Glomerular visceral epithelial cell (primary cell): ENCODE data around the gene RAB4A.
A peak's percentile ranks its signal among the peaks of the same experiment; 100 is the strongest.

Source experiments
- DNase-seq: peaks from one replicate; pipeline ENCODE4 v3.0.0-alpha.2; 2016; ENCODE audit errors: extremely low spot score

RAB4A gene

GRCh38 chr1:229339086-229339485 lies 68.2 kb downstream of the RAB4A start:
- no peak for DNase-seq

GRCh38 chr1:229339520-229339919 lies 68.6 kb downstream of the RAB4A start:
- no peak for DNase-seq

GRCh38 chr1:229340496-229340895 lies 69.6 kb downstream of the RAB4A start:
- DNase-seq: no peak

DNA sequence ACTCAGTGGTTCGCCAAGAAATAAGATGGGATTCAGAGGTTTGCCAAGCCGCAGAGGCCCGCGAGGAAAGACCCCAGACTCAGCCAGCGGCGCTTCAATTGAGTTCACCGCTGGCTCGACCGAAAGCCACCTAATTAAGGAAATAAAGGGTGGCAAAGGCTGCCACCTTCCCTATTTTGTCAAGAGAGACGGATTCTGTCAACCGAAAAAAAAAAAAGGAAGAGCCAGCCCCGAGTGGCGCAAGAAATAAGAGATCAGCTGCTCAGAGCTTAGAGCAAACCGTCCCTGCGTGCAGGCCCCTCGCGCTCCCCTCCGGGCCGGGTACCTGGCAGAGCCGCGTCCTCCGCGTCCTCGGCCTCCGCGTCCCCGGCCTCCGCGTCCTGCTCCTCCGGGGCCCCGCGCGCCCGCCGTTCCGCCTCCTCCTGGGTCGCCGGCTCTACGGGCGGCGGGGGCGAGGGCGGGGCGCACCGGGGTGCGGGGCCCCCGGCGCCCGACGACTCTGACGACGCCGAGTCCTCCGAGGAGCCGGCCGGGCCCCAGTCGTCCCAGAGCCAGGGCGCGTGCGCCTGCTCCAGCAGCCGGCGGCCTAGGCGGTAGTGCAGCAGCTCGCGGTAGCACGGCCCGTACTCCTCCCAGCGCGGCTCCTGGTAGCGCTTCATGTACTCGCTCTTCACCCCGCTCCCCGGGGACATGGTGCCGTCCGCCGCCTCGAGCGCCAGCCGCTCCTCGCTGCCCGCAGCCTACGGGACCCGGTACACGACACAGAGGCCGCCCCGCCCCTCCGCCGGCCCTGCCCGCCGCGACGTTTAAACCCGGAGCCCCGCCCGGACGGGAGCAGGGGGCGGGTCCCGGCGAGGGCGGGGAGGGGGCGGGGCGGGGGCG lies 71.1 kb downstream of the RAB4A start:
- DNase-seq: peak; percentile 80

GRCh38 chr1:229342656-229343569 lies 72.0 kb downstream of the RAB4A start, which contains the start of gene CCSAP:
Gene CCSAP, minus strand, starts transcription at chr1:229343047. Its CDS starts 582 bp downstream, at chr1:229342465.
- DNase-seq: peak; percentile 40

DNA sequence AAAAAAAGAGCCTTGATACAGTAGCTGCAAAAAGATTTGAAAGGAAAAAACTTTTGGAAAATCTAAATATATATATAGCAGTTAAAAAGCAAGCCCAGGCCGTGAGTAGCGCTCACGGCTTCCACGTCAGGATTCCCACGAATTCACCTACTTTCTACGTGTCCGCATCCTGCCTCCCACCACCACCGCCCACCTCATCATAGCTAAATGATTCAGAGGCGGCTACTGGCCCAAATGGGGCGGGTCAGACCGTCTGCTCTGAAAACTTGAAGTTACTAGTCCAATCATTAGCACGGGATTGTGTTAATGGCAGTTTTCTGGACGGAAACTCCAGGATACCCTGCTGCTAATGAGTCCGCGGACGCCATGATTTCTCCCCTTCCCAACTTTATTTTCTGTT lies 73.2 kb downstream of the RAB4A start:
- no peak for DNase-seq

- DNase-seq: no peak
These were observed 74.2 kb downstream of the RAB4A start for GRCh38 chr1:229344937-229345684.

- no peak for DNase-seq
These were observed 76.6 kb downstream of the RAB4A start for GRCh38 chr1:229347528-229347927.

- DNase-seq: no peak
These were observed 78.8 kb downstream of the RAB4A start for GRCh38 chr1:229349463-229350385.

DNA sequence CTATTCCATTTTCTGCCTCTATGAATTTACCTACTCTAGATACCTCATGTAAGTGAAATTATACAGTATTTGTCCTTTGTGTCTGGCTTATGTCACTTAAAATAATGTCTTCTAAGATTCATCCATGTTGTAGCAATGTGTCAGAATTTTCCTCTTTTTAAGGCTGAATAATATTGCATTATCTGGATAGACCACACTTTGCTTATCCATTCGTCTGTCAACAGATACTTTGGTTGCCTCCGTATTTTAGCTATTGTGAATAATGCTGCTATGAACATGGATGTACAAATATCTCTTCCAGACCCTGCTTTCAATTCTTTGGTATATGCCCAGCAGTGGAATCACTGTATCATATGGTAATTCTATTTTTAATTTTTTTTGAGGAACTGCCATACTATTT lies 82.1 kb downstream of the RAB4A start:
- no peak for DNase-seq

DNA sequence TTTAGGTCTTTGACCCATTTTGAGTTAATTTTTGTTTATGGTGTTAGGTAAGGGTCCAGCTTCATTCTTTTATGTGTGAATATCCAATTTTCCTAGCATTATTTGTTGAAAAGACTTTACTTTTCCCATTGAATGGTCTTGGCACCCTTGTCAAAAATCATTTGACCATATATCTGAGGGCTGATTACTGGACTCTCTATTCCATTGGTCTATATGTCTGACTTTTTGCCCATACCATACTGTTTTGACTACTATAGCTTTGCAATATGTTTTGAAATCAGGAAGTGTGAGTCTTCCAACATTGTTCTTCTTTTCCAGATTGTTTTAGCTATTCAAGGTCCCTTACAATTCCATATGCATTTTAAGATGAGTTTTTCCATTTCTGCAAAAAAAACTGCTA lies 83.3 kb downstream of the RAB4A start:
- DNase-seq: no peak
